NCI-H1417 (cell line): ENCODE data around the gene ELMO1.
A peak's percentile ranks its signal among the peaks of the same experiment; 100 is the strongest.

Experiments
- DNase-seq, 3 experiments: peaks; one replicate each; lab custom pipeline; 2025; lab: John Stamatoyannopoulos, UW

Gene ELMO1

DNA sequence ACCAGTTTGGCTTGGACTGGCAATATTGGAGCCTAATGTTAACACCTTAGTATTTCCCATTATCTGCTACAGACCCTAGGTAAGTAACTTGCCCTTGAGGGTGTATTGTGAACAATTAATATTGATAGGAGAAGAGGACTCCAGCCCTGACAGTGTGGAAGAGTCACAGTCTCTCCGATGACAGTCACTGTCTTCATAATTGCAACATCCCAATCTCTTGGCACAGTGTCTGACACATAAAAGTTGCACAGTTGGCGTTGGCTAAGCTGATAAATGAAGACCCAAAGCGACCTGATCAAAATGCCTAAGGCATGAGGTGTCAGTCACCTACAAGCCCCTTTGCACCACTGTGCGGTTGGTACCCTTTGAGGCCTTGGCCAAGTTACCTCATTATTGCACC, 569.6 kb downstream of the ELMO1 start:
- DNase-seq: no peak

DNA sequence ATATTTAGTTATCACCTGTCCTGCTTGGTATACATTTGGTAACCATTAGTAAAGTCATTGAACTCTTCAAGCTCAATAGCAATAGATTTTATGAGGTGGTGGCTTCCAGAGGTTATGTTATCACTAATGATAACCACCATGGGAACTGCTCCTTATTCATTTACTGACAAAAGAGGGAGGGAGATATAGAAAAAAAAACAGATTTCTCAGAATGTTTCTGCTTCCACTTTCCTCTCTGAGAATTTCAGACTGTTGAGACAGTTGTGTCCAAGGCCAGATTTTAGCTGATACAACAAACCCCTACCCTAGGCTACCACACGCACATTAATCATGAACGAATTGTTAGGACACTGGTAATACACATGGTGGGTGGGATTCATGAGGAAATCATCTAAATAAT, 570.4 kb downstream of the ELMO1 start:
- no peak for DNase-seq

DNA sequence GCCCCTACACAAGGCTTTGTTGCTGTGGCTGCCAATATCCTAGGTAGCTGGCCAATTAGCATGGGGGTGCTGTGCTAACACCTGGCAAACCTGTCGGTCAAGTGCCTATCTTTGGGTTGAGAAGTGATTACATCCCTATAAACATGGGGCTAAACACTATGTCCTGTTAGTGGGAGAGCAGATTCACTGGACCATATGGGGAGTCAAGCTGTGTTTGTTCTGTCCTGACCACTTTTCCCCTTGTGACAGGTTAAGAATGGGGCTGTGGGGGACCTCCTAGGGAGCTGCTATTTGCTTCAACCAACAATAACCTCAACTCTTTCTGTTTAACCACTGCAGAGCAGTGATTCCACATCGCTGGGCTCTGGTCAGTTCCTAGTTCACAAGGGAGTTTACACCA, 572.9 kb downstream of the ELMO1 start:
- DNase-seq: peak in 2 of 3 experiments; percentile 82 to 98

DNA sequence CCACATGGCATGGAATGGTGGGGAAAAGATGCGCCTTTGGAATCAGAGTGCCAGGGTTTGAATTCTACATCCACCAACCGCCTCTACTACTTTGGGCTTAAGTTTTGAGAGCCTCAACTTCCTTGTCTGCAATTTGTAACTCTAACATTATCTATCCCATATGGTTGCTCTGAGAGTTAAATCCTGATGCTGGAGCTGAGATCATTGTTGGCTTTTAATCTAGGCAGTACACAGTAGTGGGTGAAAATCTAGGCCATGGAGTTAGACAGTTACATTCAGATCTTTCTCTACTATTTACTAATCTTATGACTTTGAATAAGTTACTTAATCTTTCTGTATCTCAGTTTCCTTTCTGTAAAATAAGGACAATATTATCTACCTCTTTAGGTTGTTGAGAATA, 574.6 kb downstream of the ELMO1 start:
- no peak for DNase-seq

DNA sequence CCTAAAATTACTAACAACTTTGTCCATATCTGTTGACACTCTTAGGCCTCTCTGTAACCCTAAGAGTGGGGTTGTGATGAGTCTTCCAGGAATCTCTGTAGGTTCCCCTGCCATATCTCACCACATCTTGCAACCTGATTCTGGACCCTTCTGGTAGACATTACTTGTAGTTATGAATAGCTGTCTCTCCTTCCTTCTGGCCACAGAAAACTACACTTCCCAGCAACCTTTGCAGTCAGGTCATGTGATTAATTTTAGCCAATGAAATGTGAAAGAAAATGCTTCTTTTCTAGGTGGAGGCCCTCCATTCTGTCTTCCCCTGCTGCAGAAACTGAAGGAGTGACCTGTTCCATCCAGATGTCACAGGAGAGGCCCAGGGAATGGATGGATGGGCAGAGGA, 576.8 kb downstream of the ELMO1 start:
- DNase-seq: no peak

DNA sequence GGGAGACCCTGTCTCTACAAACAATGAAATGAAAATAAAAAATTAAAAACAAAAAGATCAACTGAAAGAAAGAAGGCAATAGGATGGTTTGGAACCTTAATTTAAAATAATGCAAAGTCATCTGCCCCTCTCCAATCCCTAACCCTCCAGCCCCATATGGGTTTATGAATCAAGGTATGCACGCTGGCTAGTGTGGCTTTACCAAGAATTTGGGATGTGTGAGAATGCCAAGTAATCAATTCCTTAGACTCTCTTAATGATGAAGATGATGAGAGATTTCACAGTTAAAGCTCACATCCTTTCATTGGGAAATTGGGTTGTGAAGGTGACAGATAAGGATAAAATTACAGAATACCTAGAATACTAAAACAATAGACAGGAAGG, 577.3 kb downstream of the ELMO1 start:
- DNase-seq: no peak

DNA sequence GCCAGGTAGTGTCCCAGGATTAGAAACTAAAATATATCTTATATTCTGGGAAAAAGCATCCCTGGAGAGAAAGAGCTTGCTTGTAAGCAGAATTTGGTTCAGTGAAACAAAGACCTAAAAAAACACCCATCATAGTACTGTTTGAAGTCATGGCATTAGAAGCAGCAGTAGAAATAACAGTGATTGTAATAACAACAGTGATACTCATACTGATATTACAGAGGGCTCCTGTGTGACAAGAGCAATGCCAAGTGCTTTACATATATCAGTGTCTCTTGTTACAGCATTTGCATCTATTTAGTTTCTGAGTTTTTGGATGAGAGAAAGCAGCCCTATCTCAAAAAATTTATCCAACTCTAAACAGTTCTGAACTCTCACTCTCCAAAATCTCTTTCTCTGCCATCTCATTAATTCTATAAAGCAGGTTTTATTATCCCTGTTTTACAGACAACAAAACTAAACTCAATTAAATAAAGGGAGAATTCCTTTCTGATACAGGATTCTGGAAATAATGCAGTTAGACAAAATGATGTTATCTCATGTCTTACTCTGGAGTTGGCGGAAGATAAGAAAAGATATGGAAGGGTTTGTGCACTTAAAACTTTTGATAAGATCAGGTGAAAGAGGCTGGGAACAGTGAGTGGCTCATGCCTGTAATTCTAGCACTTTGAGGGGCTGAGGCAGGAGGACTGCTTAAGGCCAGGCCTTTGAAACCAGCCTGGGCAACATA, 577.9 kb downstream of the ELMO1 start:
- no peak for DNase-seq

DNA sequence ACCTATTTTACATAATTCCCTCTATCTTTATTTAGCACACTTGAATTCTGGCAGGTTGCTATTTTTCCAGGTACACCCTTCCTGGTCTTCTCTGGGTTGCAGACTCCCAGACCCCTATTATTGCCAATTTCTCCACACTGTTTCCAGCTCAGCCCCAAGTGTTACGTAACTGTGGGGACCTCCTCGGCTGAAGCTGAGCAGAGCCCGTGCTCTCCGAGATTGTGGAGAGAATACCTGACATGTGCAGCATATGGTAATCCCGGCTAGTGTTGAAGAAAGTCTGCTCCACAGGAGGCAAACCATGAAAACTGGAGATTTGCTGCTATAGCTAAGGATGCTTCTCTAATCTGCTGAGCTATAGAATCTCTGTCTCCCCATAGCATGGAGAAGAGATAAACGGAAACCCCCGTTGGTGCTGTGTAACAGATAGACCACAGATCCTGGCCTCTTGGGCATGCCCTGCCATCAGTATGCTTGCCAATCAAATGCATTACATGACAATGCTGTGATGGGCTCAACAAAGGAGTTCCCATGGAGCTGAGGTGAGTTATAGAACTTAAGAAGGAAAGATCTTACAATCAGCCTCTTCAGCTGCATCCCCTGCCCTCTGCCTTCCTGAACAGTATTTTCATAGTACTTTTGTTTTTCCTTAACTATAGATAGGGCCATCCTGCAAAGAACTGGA, 579.8 kb downstream of the ELMO1 start:
- DNase-seq: no peak

DNA sequence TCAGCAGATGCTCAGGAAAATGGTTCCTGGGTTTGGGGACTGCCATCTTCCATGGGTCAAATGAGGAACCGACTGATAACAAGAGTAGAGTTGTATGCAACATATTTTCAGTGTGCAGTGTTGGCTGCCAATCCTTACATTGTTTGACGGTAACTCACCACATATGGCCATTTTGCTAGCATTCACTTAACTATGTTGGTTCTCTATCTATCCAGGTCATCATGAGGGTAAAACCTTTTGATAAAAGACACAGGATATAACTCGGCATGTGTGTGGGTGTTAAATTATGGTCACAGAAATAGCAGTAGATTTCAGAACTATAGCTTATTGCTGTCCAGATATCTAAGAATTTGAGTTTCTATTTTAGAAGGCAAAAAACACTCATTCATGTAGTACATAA, 583.6 kb downstream of the ELMO1 start:
- DNase-seq: no peak

DNA sequence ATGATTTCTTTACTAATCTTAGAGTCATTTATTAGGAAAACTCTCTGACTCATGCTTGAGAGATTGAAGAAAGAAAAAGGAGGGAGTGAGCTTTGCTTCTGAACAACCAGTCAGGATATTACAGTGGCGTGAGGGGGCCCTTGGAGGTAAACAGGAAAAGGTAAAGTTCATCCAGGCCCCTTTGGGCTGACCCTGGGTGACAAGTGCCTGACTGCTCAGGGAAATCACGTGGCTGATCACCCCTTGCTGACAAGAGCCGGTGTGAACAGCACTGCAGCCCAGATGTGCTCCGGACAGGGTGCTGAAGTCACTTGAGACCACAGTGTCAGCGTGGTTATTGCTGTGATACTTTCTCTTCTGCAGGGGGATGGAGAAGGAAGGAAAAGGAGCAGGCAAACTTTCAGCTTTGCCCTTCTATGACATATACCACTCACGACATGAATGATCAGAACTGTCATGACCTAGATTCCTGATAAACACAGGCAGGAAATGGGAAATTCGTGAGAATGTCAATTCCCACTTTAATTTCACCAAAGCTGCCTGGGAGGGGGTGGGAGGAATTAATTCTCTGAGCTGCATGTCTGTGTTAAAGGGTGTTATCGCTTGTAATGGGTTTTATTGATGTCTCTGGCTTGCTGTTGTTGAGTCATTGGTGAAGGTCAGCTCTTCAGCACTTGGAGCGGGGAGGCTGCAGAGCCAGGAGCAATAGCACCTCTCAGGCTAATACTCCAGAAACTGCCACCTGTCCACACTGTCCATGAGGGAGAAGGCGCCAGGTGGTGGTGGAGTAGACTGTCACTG, 584.6 kb downstream of the ELMO1 start:
- DNase-seq: peak in 2 of 3 experiments; percentile 54 to 89

DNA sequence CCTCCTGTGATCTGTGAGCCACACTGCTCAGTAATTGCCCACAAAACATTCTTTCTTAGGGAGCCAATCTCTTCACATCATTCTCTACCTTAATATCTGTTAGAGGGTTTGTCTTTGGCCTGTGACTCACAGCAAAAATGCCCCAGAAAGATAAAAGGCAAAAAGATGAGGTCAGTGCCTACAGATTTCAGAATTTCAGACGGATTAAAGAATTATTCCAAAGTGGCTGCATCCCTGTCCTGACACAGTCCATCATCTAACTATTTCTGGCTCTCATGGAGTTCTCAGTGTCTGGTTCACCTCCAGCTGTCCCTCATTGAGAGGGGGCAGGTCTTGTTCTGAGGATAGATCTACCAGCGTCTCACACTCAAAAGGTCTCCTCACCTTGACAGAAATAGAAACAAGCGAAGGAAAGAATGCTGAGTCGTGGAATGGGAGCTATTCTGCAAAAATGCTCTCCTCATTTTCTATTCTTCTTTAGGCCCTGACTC, 585.8 kb downstream of the ELMO1 start:
- peak in 1 of 3 experiments; percentile 33 for DNase-seq

DNA sequence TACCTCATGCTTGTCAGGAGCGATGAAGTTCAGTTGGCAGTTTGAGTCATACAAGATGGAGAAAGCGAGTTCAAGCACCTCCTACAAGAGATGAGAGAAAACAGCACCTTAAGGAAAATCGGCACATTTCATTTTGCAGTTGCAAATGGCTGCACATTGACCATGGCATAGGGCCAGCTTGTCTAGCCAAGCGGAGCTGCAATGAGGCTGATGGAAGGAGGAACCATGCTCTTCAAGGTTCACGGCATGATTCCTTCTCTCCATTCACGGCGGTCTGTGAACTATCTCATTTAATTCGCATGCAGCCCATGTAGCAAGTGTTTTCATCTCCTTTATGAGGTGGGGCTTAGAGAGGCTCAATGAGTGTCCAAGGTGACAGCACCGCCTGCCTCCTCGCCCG, 587.0 kb downstream of the ELMO1 start:
- no peak for DNase-seq

DNA sequence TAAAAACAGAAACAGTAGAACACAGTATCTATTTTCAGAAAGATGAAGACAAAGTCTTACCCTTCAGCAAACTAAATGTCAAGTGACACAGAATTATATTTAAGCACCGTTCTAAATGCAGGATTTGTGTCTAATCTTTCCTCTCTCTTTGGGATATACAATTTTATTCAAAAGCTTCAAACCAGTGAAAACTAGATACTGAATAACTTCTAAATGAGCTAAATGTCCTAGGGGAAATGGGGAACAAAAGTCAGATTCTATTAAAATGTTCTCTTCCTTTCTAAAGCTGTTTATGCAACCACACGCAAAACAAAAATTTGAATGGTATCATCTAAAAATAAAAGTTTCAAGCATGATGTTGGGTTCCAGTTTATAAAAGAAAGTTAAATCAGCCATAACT, 588.0 kb downstream of the ELMO1 start:
- no peak for DNase-seq

DNA sequence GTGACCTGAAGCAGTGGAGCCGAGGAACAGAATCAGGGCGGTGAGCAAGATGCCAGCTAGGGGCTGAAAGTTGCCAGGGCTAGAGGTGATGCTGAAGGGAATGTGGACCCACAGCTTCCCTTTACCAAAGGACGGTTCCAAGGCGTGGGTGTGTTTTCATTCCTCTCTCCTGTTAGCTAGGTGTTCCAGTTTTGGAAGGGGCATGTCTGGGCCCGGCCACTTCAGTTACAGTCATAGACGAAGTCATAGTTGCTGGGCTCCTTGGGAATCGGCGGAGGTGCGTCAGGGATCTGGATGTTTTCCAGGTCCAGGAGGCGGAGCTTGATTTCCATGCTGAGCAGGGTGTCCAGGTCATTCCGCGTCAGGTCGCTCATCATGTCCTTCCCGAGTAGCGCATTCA, 593.3 kb downstream of the ELMO1 start:
- no peak for DNase-seq

DNA sequence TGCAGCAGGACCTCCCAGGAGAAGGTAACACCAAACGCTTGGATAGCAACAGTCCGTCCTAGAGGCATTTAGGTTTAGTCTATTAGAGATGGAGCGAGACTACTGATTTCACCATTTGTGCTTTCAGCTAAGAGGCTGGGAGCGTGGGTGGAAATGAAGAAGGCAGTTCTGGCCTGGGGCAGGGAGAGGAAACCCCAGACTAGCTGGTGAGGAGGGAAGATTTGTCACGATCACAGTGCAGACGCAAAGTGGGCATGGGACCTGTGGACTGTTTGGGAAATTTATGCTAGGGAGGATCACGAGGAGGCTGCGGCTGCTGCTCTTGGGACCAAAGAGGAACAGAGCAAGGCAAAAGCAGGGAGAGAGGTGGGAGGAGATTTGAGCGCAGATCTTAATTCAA, 594.0 kb downstream of the ELMO1 start:
- no peak for DNase-seq

DNA sequence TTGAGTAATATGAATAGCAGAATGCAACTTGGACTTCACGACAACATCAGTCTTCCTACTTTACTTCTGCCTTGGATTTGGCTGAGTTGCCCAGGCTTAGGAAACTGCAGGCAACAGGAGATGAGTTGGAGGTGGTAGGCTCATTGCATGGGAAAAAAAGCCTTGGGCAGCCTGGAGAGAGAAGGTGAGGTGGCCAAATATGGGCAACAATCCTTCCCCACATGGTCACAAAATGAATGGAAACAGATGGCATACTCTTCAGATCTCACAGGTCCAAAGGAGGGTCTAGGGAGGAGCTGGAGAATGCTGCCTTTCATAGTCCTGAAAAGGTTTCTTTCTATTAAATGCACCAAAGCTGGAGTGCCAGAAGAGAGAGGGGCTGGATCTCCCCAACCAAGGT, 595.7 kb downstream of the ELMO1 start:
- DNase-seq: no peak

DNA sequence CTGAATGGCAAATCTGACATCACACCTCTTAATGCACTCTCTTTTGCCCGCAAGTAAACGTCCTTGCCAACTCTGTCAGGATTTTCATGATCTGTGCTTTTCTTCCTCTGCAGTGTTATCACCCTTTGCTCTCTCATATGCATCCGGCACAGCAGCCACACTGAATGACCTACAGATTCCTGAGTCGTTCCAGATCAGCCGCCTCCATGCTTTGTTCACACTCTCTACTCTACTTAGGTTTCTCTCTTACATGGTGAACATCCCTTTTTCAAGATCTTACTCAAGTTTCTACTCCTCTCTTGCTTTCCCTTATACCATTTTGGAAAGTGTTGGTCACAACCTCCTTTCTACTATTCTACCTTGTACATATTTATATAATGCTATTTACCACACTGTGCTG, 596.6 kb downstream of the ELMO1 start:
- DNase-seq: no peak

DNA sequence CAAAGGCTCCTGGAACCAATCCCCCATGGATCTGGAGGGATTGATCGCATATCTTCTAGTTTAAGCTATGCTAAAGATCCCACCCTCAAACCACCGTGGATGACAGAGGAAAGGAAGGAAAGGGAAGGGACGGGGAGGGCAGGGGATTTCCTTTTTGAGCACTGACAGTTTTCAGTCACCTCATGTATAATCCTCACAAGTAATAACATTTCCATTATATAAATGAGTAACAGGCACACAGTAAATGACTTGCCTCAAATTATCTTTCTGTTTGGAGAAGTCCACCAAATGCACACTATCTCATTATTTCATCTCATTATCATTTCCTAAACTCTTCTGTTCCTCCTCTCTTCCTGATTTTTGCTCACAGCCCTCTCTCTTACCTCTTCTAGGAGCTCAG, 597.3 kb downstream of the ELMO1 start:
- no peak for DNase-seq

DNA sequence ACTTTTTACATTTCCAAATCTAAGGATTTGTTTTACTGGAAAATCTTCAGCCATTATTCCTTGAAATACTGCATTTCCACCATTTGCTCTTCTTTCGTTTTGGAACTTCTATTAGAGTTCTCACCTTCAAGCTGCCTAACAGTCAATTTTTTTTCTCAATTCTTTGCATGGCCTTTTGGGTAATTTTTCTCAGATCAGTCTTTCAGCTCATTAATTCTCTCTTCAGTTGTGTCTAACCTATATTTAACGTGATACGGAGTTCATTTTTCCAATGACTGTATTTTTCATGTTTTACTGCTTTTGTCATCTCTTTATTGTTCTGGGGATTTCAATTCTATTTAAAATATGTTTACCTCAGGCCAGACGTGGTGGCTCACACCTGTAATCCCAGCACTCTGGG, 600.7 kb downstream of the ELMO1 start:
- no peak for DNase-seq

DNA sequence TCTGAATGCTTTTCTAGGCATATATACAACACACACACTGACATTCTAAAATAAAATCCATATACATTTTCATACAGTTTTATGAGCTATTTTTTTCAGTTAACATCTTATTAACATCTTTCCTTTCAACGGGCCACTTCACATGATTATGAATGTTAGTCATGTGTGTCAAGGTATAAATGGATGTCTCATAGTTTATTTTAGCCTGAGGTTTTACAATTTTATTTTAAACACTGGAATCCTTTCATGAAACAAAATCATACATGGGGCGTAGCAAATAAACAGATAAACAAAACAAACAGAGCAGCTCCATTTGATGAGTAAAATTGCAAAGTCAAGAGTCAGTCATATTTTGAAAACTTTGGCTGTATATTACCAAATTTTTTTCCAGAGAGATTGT, 604.3 kb downstream of the ELMO1 start:
- no peak for DNase-seq

DNA sequence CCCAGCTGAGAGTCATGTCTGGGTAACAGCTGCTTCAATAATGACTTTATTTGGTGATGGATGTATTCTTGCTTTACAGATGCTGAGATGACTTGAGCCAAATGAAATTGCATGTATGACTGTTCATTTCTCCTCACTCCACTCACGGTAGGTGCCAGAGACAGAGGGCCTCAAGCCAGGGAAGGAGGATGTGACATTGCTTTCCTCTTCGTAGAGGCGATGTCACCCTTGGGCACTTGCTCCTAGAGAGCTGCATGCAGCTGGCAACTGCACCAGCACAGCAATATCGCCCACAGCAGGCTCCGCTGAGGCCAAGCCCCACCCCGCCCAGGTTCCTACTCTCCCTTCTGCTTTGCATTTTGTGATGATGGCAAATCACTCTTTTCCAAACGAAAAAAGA, 607.8 kb downstream of the ELMO1 start:
- peak in 2 of 3 experiments; percentile 37 to 75 for DNase-seq

DNA sequence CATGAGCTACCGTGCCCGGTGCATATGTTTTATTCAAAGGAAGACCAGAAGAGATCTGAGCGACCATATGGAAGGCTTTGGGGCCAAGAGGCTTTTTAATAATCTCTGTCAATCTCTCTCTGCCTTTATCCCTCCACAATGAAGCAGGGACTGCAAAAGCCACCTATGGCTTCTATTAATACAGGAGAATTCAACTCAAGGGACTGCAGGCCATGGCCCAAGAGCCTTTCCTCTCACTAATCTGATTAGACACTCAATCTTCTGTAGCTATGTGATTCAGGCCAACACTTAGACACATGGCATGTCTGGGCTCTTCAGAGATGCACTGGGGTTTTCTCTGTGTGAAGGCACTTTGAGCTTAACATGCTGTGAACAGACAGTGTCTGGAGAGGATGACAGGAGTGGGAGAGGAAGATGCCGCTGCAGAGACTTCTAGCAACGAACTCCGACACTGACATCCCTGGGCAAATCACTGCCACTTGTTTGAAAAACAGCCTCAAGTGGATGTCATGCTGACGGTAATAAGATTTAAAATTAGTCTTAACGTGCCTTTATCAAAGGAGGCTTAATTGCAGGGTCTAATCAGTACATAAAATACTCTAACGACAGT, 609.9 kb downstream of the ELMO1 start:
- DNase-seq: peak in 2 of 3 experiments; percentile 24 to 65
